Activated CD4-positive, alpha-beta T cell treated with anti-CD3 and anti-CD28 coated beads for 36 hours (primary cell): ENCODE data around the gene CORIN. TPM values are rescaled to one million over a fixed set of nuclear protein-coding genes. Genes with fewer than 3 reads are reported as not detected.
"Not testable (repeated sequence)": the region's sequence is repeated elsewhere in the genome, so short reads cannot be mapped to it uniquely, and the experiment has no call there.

ENCODE experiments used
- ATAC-seq: fragments of 200-7000 bp; cut with Tn5 transposase; one replicate; pipeline ENCODE4 v1.10.0; 2021; ENCODE audit warnings: mild to moderate bottlenecking, moderate library complexity
- CTCF ChIA-PET: fragments of 350-600 bp; sonication (Branson Sonifier 250); formaldehyde crosslinking; loops from one replicate; lab custom pipeline; 2021; ENCODE audit warnings: antibody characterized with exemption; lab: Charles Lee
- POLR2A ChIA-PET: fragments of 350-600 bp; sonication (Branson Sonifier 250); formaldehyde crosslinking; loops from one replicate; lab custom pipeline; 2021; ENCODE audit warnings: antibody characterized with exemption, inconsistent platforms; lab: Charles Lee
- DNase-seq: peaks from one replicate; pipeline ENCODE4 v3.0.0-alpha.2; 2020
- H3K27ac Mint-ChIP-seq: one replicate; pipeline ENCODE4 v1.8.0; 2021; ENCODE audit warnings: mixed read lengths
- H3K27me3 Mint-ChIP-seq: one replicate; pipeline ENCODE4 v1.8.0; 2021; ENCODE audit warnings: mixed read lengths
- H3K36me3 Mint-ChIP-seq: one replicate; pipeline ENCODE4 v1.8.0; 2021; ENCODE audit warnings: low read depth, mixed read lengths
- H3K4me1 Mint-ChIP-seq: one replicate; pipeline ENCODE4 v1.8.0; 2021; ENCODE audit warnings: mixed read lengths
- H3K4me3 Mint-ChIP-seq: one replicate; pipeline ENCODE4 v1.8.0; 2021; ENCODE audit warnings: mild to moderate bottlenecking, moderate library complexity, mixed read lengths
- H3K9me3 Mint-ChIP-seq: one replicate; pipeline ENCODE4 v1.8.0; 2021; ENCODE audit warnings: low read depth, mixed read lengths
- intact Hi-C, 2 experiments: fragments of 100-400 bp; cut with DNase I in 1 of 2; cut with micrococcal nuclease in 1 of 2; formaldehyde crosslinking; loops; one replicate each; pipeline versions ENCODE4 v1.14.2 to v1.15.1; 2022 to 2024; cut with DNase I, micrococcal nuclease
- total RNA-seq, 2 experiments: library from RNA; stranded (reverse); gene quantifications; one replicate each; pipeline ENCODE4 v1.2.3, GENCODE V29; 2021

Gene CORIN
- total RNA-seq, 2 experiments from 2014 or later, result not detected

- intact Hi-C loops, result loop anchor here (5.0 to 10.0 kb wide), 2 partner anchors 75 to 167 kb away; partner anchors contain the start of gene ATP10D (in 1 of the 2)
- Mint-ChIP-seq H3K36me3 (no peaks in the 10 kb centered on the region), H3K9me3 (no peaks in the 10 kb centered on the region), H3K27ac (no peak overlapping the region), H3K4me1 (peaks cover 4% of the 10 kb centered on the region), H3K4me3 (no peak overlapping the region), H3K27me3 (no peaks in the 10 kb centered on the region)
- ChIA-PET CTCF (no interaction called here), POLR2A (no interaction called here)
- DNase-seq, result no peak
- ATAC-seq, result no peak
Observed at GRCh38 chr4:47562297-47562696, 275.6 kb downstream of the CORIN start.

- H3K9me3 Mint-ChIP-seq, result no peaks in the 10 kb centered on the region
- H3K4me1 Mint-ChIP-seq, result peaks cover 4% of the 10 kb centered on the region
- intact Hi-C loops, result loop anchor here (5.0 to 10.0 kb wide), 2 partner anchors 74 to 167 kb away; partner anchors contain the start of gene ATP10D (in 1 of the 2)
- no peak overlapping the region for H3K27ac Mint-ChIP-seq
- H3K36me3 Mint-ChIP-seq, result no peaks in the 10 kb centered on the region
- DNase-seq (no peak), ATAC-seq (no peak)
- H3K4me3 Mint-ChIP-seq, result no peak overlapping the region
- H3K27me3 Mint-ChIP-seq, result no peaks in the 10 kb centered on the region
- CTCF ChIA-PET, result no interaction called here
- POLR2A ChIA-PET, result no interaction called here
Observed at GRCh38 chr4:47561331-47561730, 276.5 kb downstream of the CORIN start.

DNA sequence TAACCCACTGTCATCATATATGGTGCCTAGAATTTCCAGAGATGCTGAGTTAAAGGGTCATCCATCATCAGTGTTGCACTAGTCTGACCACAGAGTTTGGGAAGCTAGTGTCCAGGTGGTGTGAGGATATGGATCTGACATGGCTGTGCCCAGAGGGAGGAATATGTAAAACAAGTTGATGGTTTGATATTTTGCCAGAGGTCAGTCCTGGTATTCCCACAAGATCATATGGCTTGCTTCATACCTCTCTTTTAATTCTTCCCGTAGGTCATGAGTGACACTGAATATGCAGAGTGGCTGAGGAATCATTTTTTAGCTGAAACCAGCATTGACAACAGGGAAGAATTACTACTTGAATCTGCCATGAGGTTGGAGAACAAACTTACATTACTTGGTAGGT lies 277.2 kb downstream of the CORIN start:
- H3K27me3 Mint-ChIP-seq, result no peaks in the 10 kb centered on the region
- H3K4me3 Mint-ChIP-seq, result no peak overlapping the region
- ChIA-PET CTCF (no interaction called here), POLR2A (no interaction called here)
- no peak overlapping the region for H3K27ac Mint-ChIP-seq
- H3K4me1 Mint-ChIP-seq, result peaks cover 4% of the 10 kb centered on the region
- ATAC-seq (no peak), DNase-seq (no peak)
- H3K9me3 Mint-ChIP-seq, result no peaks in the 10 kb centered on the region
- H3K36me3 Mint-ChIP-seq, result no peaks in the 10 kb centered on the region
- intact Hi-C loops, result loop anchor here (5.0 to 10.0 kb wide), 2 partner anchors 73 to 166 kb away; partner anchors contain the start of gene ATP10D (in 1 of the 2)

GRCh38 chr4:47557255-47557654 lies 280.6 kb downstream of the CORIN start:
- Mint-ChIP-seq H3K27ac (no peak overlapping the region), H3K4me3 (no peak overlapping the region), H3K27me3 (no peaks in the 10 kb centered on the region), H3K36me3 (no peaks in the 10 kb centered on the region), H3K4me1 (peaks cover 1% of the 10 kb centered on the region), H3K9me3 (no peaks in the 10 kb centered on the region)
- ATAC-seq (no peak), DNase-seq (no peak)
- CTCF ChIA-PET, result no interaction called here
- intact Hi-C loops, result no loop called here
- POLR2A ChIA-PET, result no interaction called here

GRCh38 chr4:47555920-47556319 lies 281.9 kb downstream of the CORIN start:
- POLR2A ChIA-PET, DNase-seq, H3K9me3 Mint-ChIP-seq, H3K4me3 Mint-ChIP-seq, H3K27me3 Mint-ChIP-seq, H3K27ac Mint-ChIP-seq, H3K4me1 Mint-ChIP-seq, intact Hi-C loops, H3K36me3 Mint-ChIP-seq, ATAC-seq: not testable (repeated sequence)
- CTCF ChIA-PET, result interaction anchor here (1.5 kb wide), 1 partner anchor 11 kb away, joined by 4 read pairs; no protein-coding TSS in a partner anchor

DNA sequence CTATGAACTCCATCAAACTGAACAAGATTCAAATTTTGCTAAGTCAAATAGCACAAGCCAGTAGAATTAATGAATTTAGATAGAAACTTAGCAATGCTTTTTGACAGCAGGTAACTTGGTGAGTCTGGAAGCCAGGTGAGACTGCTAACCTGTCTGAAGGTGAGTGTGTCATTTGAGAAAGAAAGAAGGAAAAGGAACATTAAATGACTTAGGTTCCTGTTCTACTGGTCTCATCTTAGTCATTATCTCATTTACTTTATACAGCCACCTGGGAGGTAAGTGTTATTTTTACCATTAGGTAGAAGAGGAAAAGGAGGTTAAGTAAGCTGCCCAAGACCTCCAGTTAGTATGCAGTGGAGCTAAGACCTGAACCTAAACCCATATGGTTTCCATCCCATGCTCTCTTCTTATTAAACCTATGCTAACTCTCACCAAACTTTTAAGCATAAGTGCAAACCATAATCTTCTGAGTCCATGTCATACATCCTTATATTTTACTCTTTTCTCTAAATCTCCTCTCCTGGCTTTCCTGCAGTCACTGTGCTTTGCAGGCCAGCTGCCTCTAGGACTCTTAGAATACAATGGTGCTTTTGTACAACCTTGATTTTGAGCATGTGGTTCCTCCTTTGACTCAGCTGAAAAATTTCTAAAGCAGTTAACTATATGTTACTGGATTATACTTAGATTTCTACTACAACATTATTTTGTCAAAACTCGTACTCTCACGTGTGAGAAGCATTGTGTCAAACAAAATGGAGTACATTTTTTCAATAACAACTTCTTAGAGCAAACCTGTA lies 284.3 kb downstream of the CORIN start:
- no peak overlapping the region for H3K27ac Mint-ChIP-seq
- no peaks in the 10 kb centered on the region for H3K4me1 Mint-ChIP-seq
- no peak overlapping the region for H3K4me3 Mint-ChIP-seq
- no peaks in the 10 kb centered on the region for H3K27me3 Mint-ChIP-seq
- CTCF ChIA-PET, result no interaction called here
- intact Hi-C loops, result no loop called here
- ATAC-seq, result no peak
- no peaks in the 10 kb centered on the region for H3K36me3 Mint-ChIP-seq
- peaks cover 2% of the 10 kb centered on the region for H3K9me3 Mint-ChIP-seq
- POLR2A ChIA-PET, result no interaction called here
- DNase-seq, result no peak

DNA sequence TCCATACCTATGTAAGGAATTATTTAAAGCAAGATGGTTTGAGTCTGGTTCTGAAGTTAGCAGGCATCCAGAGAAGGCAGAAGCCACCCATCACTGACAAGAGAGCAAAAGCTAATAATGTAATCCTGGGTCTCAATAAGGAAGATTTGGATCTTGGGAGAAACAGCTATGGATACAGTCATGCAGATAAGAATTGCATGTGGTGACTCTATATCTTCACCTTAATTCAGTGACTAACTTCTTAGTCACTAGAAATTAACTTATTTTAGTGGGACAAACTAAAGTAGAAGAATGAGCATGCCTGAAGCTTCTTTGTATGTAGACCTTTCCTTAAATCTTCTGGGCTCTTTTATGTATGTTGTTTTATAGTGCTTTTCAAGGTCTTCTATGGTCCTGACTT lies 286.2 kb downstream of the CORIN start:
- ATAC-seq (no peak), DNase-seq (no peak)
- CTCF ChIA-PET, result interaction anchor here (0.6 to 0.7 kb wide), 2 partner anchors 12 to 123 kb away, joined by 3 to 4 read pairs; no protein-coding TSS in a partner anchor
- POLR2A ChIA-PET, result interaction anchor here (0.8 kb wide), 1 partner anchor 109 kb away, joined by 3 read pairs; no protein-coding TSS in a partner anchor
- H3K9me3 Mint-ChIP-seq, result peaks cover 2% of the 10 kb centered on the region
- no peak overlapping the region for H3K27ac Mint-ChIP-seq
- no peak overlapping the region for H3K4me3 Mint-ChIP-seq
- intact Hi-C loops, result no loop called here
- no peaks in the 10 kb centered on the region for H3K4me1 Mint-ChIP-seq
- no peaks in the 10 kb centered on the region for H3K27me3 Mint-ChIP-seq
- no peaks in the 10 kb centered on the region for H3K36me3 Mint-ChIP-seq

- Mint-ChIP-seq H3K9me3 (peaks cover 2% of the 10 kb centered on the region), H3K27me3 (no peaks in the 10 kb centered on the region), H3K4me3 (no peak overlapping the region), H3K27ac (no peak overlapping the region), H3K4me1 (no peaks in the 10 kb centered on the region), H3K36me3 (peaks cover 4% of the 10 kb centered on the region)
- CTCF ChIA-PET, result interaction anchor here (0.6 kb wide), 1 partner anchor 13 kb away, joined by 3 read pairs; no protein-coding TSS in a partner anchor
- intact Hi-C loops, result no loop called here
- POLR2A ChIA-PET, result no interaction called here
- ATAC-seq (no peak), DNase-seq (no peak)
Observed at GRCh38 chr4:47550899-47551548, 286.8 kb downstream of the CORIN start.

- CTCF ChIA-PET, POLR2A ChIA-PET, H3K9me3 Mint-ChIP-seq: not testable (repeated sequence)
Observed at GRCh38 chr4:47550357-47550756, 287.5 kb downstream of the CORIN start.

More at GRCh38 chr4:47550357-47550756, 287.5 kb downstream of the CORIN start:
- intact Hi-C loops, H3K27me3 Mint-ChIP-seq, DNase-seq, H3K27ac Mint-ChIP-seq, H3K4me3 Mint-ChIP-seq, ATAC-seq, H3K4me1 Mint-ChIP-seq, H3K36me3 Mint-ChIP-seq: not testable (repeated sequence)
